WTC11 (cell line): ENCODE results near the gene NAV3. TPM values are rescaled to one million over a fixed set of nuclear protein-coding genes. Genes with fewer than 3 reads are reported as not detected.

Source experiments
- ATAC-seq: fragments of 200-7000 bp; cut with Tn5 transposase; 2 replicates; pipeline ENCODE4 v1.10.0; 2021; ENCODE audit warnings: mild to moderate bottlenecking, moderate library complexity
- CTCF ChIA-PET: fragments of 300-600 bp; sonication (Branson Sonifier 250); formaldehyde crosslinking; loops from one replicate; lab custom pipeline; 2021; ENCODE audit warnings: antibody characterized with exemption; lab: Charles Lee
- POLR2A ChIA-PET: fragments of 350-600 bp; sonication (Branson Sonifier 250); formaldehyde crosslinking; loops from one replicate; lab custom pipeline; 2021; ENCODE audit warnings: antibody characterized with exemption; lab: Charles Lee
- DNase-seq: peaks from one replicate; pipeline ENCODE4 v3.0.0; 2021; ENCODE audit warnings: low spot score
- H3K27ac Mint-ChIP-seq: 2 replicates; pipeline ENCODE4 v1.8.0; 2021; ENCODE audit warnings: mixed read lengths
- H3K27me3 Mint-ChIP-seq: 2 replicates; pipeline ENCODE4 v1.8.0; 2021; ENCODE audit warnings: low read depth, mild to moderate bottlenecking, moderate library complexity, mixed read lengths
- H3K36me3 Mint-ChIP-seq: 2 replicates; pipeline ENCODE4 v1.8.0; 2021; ENCODE audit warnings: mixed read lengths
- H3K4me1 Mint-ChIP-seq: 2 replicates; pipeline ENCODE4 v1.8.0; 2022; ENCODE audit warnings: mixed read lengths
- H3K4me3 Mint-ChIP-seq: 2 replicates; pipeline ENCODE4 v1.8.0; 2021; ENCODE audit warnings: mild to moderate bottlenecking, moderate library complexity, mixed read lengths
- H3K9me3 Mint-ChIP-seq: 2 replicates; pipeline ENCODE4 v1.8.0; 2021; ENCODE audit warnings: mixed read lengths
- AR ChIP-seq: fragments of 250-450 bp; sonication (Bioruptor Pico); IDR thresholded peaks from 2 replicates; pipeline ENCODE4 v1.9.0; 2021; ENCODE audit warnings: mild to moderate bottlenecking
- CREM ChIP-seq: sonication (generic); formaldehyde crosslinking; IDR thresholded peaks from 2 replicates; pipeline ENCODE4 v1.8.1; 2022; ENCODE audit warnings: mild to moderate bottlenecking, missing genetic modification reagents, moderate library complexity
- ELF4 ChIP-seq: sonication (generic); formaldehyde crosslinking; IDR thresholded peaks from 2 replicates; pipeline ENCODE4 v1.8.1; 2022; ENCODE audit warnings: low read depth, mild to moderate bottlenecking, moderate library complexity, missing genetic modification reagents
- EMX1 ChIP-seq: fragments of 250-450 bp; sonication (Bioruptor Pico); IDR thresholded peaks from 2 replicates; pipeline ENCODE4 v1.8.0; 2021; ENCODE audit warnings: mild to moderate bottlenecking
- FOXK1 ChIP-seq: sonication (generic); formaldehyde crosslinking; IDR thresholded peaks from 2 replicates; pipeline ENCODE4 v1.8.0; 2022; ENCODE audit warnings: mild to moderate bottlenecking, moderate library complexity, missing genetic modification reagents
- JUN ChIP-seq: sonication (generic); formaldehyde crosslinking; IDR thresholded peaks from 2 replicates; pipeline ENCODE4 v1.8.0; 2023; ENCODE audit warnings: mild to moderate bottlenecking, missing genetic modification reagents
- MXD4 ChIP-seq: fragments of 250-450 bp; sonication (Bioruptor Pico); IDR thresholded peaks from 2 replicates; pipeline ENCODE4 v1.8.0; 2021; ENCODE audit warnings: mild to moderate bottlenecking, moderate library complexity, borderline replicate concordance
- MYBL2 ChIP-seq: sonication (generic); formaldehyde crosslinking; IDR thresholded peaks from 2 replicates; pipeline ENCODE4 v1.8.1; 2023; ENCODE audit warnings: mild to moderate bottlenecking, moderate library complexity, missing genetic modification reagents
- NFE2L1 ChIP-seq: sonication (generic); formaldehyde crosslinking; IDR thresholded peaks from 2 replicates; pipeline ENCODE4 v1.8.1; 2023; ENCODE audit warnings: missing genetic modification reagents
- NFYB ChIP-seq: sonication (generic); formaldehyde crosslinking; conservative IDR thresholded peaks from 2 replicates; pipeline ENCODE4 v1.8.0; 2022; ENCODE audit warnings: low read depth, missing genetic modification reagents
- NR2C2 ChIP-seq: sonication (generic); formaldehyde crosslinking; IDR thresholded peaks from 2 replicates; pipeline ENCODE4 v1.8.0; 2022; ENCODE audit warnings: mild to moderate bottlenecking, missing genetic modification reagents
- OVOL2 ChIP-seq: fragments of 250-450 bp; sonication (Bioruptor Pico); IDR thresholded peaks from 2 replicates; pipeline ENCODE4 v1.9.0; 2021; ENCODE audit warnings: mild to moderate bottlenecking, borderline replicate concordance
- RORB ChIP-seq: fragments of 250-450 bp; sonication (Bioruptor Pico); IDR thresholded peaks from 2 replicates; pipeline ENCODE4 v1.9.0; 2021; ENCODE audit warnings: mild to moderate bottlenecking
- ZNF138 ChIP-seq: sonication (generic); formaldehyde crosslinking; conservative IDR thresholded peaks from 2 replicates; pipeline ENCODE4 v1.8.1; 2022; ENCODE audit warnings: mild to moderate bottlenecking, moderate library complexity, missing genetic modification reagents
- ZNF232 ChIP-seq: sonication (generic); formaldehyde crosslinking; IDR thresholded peaks from 2 replicates; pipeline ENCODE4 v1.8.0; 2022; ENCODE audit warnings: mild to moderate bottlenecking, missing genetic modification reagents
- ZNF416 ChIP-seq: fragments of 250-450 bp; sonication (Bioruptor Pico); IDR thresholded peaks from 2 replicates; pipeline ENCODE4 v1.9.0; 2021; ENCODE audit warnings: mild to moderate bottlenecking, inconsistent platforms
- ZNF423 ChIP-seq: fragments of 250-450 bp; sonication (Bioruptor Pico); IDR thresholded peaks from 2 replicates; pipeline ENCODE4 v2.1.2; 2022; ENCODE audit warnings: mild to moderate bottlenecking, moderate library complexity
- ZNF671 ChIP-seq: fragments of 250-450 bp; sonication (Bioruptor Pico); IDR thresholded peaks from 2 replicates; pipeline ENCODE4 v1.8.0; 2021; ENCODE audit warnings: mild to moderate bottlenecking
- total RNA-seq: library from RNA; stranded (reverse); gene quantifications from 3 replicates; pipeline ENCODE4 v1.2.3, GENCODE V29; 2021
- TF ChIP-seq, protein P1 (sequence below): sonication (generic); formaldehyde crosslinking; IDR thresholded peaks from 2 replicates; pipeline ENCODE4 v1.8.0; 2023; ENCODE audit warnings: mild to moderate bottlenecking, missing genetic modification reagents
- TF ChIP-seq, protein P2 (sequence below): sonication (generic); formaldehyde crosslinking; IDR thresholded peaks from 2 replicates; pipeline ENCODE4 v1.8.0; 2022; ENCODE audit warnings: mild to moderate bottlenecking, missing genetic modification reagents
- TF ChIP-seq, protein P3 (sequence below): sonication (generic); formaldehyde crosslinking; conservative IDR thresholded peaks from 2 replicates; pipeline ENCODE4 v1.8.1; 2023; ENCODE audit warnings: mild to moderate bottlenecking, low read depth, missing genetic modification reagents, moderate library complexity
- TF ChIP-seq, protein P4 (sequence below): sonication (generic); formaldehyde crosslinking; conservative IDR thresholded peaks from 2 replicates; pipeline ENCODE4 v1.8.1; 2022; ENCODE audit warnings: mild to moderate bottlenecking, missing genetic modification reagents
- TF ChIP-seq, protein P5 (sequence below): sonication (generic); formaldehyde crosslinking; IDR thresholded peaks from 2 replicates; pipeline ENCODE4 v1.8.1; 2022; ENCODE audit warnings: low read depth, mild to moderate bottlenecking, moderate library complexity, missing genetic modification reagents, borderline replicate concordance

NAV3 gene
- total RNA-seq, 1 experiment from 2014 or later: 3.3 TPM

DNA sequence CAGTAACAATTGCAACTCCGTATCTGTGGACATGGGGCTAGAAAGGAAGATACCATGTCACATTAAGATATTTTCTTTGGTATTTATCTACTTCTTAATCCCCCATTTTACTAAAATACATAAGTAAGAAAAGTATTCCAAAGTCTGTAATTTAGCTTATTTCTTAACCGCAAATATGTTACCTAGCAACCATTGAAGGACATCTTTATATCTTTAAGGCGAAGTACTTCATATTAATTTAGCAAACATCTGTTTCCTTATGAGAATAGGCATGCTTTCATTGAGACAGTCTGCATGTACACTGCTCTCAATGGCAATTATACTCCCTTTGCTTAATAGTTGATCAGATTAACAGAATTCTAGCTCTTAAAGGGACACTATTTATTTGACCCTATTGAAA, 88.8 kb downstream of the NAV3 start:
- Mint-ChIP-seq H3K4me3 (no peak overlapping the region), H3K9me3 (no peaks in the 10 kb centered on the region), H3K36me3 (no peaks in the 10 kb centered on the region), H3K4me1 (peaks cover 26% of the 10 kb centered on the region), H3K27ac (no peak overlapping the region), H3K27me3 (no peaks in the 10 kb centered on the region)
- TF ChIP-seq ZNF423 (CRISPR knock-in tag) (no peak), ZNF416 (no peak), RORB (no peak), NFE2L1 (CRISPR knock-in tag) (no peak), NR2C2 (no peak), NFYB (CRISPR knock-in tag) (no peak), MXD4 (CRISPR knock-in tag) (no peak), ZNF232 (CRISPR knock-in tag) (no peak)
- TF ChIP-seq, protein P1, sequence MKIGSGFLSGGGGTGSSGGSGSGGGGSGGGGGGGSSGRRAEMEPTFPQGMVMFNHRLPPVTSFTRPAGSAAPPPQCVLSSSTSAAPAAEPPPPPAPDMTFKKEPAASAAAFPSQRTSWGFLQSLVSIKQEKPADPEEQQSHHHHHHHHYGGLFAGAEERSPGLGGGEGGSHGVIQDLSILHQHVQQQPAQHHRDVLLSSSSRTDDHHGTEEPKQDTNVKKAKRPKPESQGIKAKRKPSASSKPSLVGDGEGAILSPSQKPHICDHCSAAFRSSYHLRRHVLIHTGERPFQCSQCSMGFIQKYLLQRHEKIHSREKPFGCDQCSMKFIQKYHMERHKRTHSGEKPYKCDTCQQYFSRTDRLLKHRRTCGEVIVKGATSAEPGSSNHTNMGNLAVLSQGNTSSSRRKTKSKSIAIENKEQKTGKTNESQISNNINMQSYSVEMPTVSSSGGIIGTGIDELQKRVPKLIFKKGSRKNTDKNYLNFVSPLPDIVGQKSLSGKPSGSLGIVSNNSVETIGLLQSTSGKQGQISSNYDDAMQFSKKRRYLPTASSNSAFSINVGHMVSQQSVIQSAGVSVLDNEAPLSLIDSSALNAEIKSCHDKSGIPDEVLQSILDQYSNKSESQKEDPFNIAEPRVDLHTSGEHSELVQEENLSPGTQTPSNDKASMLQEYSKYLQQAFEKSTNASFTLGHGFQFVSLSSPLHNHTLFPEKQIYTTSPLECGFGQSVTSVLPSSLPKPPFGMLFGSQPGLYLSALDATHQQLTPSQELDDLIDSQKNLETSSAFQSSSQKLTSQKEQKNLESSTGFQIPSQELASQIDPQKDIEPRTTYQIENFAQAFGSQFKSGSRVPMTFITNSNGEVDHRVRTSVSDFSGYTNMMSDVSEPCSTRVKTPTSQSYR (CRISPR knock-in tag): no peak
- ATAC-seq: no peak
- CTCF ChIA-PET: no interaction called here
- POLR2A ChIA-PET: no interaction called here
- no peak for DNase-seq

- peak; percentile 31; the same call in 1 of the 2 replicates for ATAC-seq
- Mint-ChIP-seq H3K36me3 (no peaks in the 10 kb centered on the region), H3K9me3 (no peaks in the 10 kb centered on the region), H3K27ac (no peak overlapping the region), H3K27me3 (no peaks in the 10 kb centered on the region), H3K4me3 (no peak overlapping the region)
- TF ChIP-seq EMX1 (no peak), ZNF138 (no peak), MYBL2 (CRISPR knock-in tag) (no peak), OVOL2 (CRISPR knock-in tag) (no peak), JUN (no peak), ZNF671 (no peak), NFE2L1 (CRISPR knock-in tag) (no peak), ELF4 (CRISPR knock-in tag) (no peak), AR (CRISPR knock-in tag) (no peak), FOXK1 (CRISPR knock-in tag) (no peak), CREM (CRISPR knock-in tag) (no peak)
- TF ChIP-seq, protein P2, sequence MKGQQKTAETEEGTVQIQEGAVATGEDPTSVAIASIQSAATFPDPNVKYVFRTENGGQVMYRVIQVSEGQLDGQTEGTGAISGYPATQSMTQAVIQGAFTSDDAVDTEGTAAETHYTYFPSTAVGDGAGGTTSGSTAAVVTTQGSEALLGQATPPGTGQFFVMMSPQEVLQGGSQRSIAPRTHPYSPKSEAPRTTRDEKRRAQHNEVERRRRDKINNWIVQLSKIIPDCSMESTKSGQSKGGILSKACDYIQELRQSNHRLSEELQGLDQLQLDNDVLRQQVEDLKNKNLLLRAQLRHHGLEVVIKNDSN (CRISPR knock-in tag): no peak
- TF ChIP-seq, protein P3, sequence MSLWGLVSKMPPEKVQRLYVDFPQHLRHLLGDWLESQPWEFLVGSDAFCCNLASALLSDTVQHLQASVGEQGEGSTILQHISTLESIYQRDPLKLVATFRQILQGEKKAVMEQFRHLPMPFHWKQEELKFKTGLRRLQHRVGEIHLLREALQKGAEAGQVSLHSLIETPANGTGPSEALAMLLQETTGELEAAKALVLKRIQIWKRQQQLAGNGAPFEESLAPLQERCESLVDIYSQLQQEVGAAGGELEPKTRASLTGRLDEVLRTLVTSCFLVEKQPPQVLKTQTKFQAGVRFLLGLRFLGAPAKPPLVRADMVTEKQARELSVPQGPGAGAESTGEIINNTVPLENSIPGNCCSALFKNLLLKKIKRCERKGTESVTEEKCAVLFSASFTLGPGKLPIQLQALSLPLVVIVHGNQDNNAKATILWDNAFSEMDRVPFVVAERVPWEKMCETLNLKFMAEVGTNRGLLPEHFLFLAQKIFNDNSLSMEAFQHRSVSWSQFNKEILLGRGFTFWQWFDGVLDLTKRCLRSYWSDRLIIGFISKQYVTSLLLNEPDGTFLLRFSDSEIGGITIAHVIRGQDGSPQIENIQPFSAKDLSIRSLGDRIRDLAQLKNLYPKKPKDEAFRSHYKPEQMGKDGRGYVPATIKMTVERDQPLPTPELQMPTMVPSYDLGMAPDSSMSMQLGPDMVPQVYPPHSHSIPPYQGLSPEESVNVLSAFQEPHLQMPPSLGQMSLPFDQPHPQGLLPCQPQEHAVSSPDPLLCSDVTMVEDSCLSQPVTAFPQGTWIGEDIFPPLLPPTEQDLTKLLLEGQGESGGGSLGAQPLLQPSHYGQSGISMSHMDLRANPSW (CRISPR knock-in tag): no peak
- TF ChIP-seq, protein P4, sequence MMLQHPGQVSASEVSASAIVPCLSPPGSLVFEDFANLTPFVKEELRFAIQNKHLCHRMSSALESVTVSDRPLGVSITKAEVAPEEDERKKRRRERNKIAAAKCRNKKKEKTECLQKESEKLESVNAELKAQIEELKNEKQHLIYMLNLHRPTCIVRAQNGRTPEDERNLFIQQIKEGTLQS (CRISPR knock-in tag): no peak
- TF ChIP-seq, protein P5, sequence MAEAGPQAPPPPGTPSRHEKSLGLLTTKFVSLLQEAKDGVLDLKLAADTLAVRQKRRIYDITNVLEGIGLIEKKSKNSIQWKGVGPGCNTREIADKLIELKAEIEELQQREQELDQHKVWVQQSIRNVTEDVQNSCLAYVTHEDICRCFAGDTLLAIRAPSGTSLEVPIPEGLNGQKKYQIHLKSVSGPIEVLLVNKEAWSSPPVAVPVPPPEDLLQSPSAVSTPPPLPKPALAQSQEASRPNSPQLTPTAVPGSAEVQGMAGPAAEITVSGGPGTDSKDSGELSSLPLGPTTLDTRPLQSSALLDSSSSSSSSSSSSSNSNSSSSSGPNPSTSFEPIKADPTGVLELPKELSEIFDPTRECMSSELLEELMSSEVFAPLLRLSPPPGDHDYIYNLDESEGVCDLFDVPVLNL (CRISPR knock-in tag): no peak
- TF ChIP-seq, all 79 proteins: peak for 0
- ChIA-PET CTCF (interaction anchor here (2.6 to 2.8 kb wide), 2 partner anchors 30 to 199 kb away, joined by 16 to 35 read pairs; no protein-coding TSS in a partner anchor), POLR2A (no interaction called here)
- peaks cover 21% of the 10 kb centered on the region for H3K4me1 Mint-ChIP-seq
- no peak for DNase-seq
Observed at GRCh38 chr12:77923882-77924281, 93.2 kb downstream of the NAV3 start.
